Ectodermal cell (in vitro differentiated cells): Measurements from ENCODE around the gene NUTM2F.
"Not testable (repeated sequence)": the region's sequence is repeated elsewhere in the genome, so short reads cannot be mapped to it uniquely, and the experiment has no call there.

Source experiments
- H3K27ac ChIP-seq: 2 replicates; pipeline ENCODE4 v1.7.0; 2013; ENCODE audit warnings: mild to moderate bottlenecking, low read depth, low read length; ENCODE audit not compliant: insufficient read depth, poor library complexity, severe bottlenecking
- H3K27me3 ChIP-seq: 2 replicates; pipeline ENCODE4 v1.7.0; 2013; ENCODE audit warnings: mild to moderate bottlenecking, low read length; ENCODE audit not compliant: insufficient read depth, control insufficient read depth, poor library complexity, severe bottlenecking
- H3K36me3 ChIP-seq: one replicate; pipeline ENCODE4 v1.7.0; 2013; ENCODE audit warnings: low read length; ENCODE audit not compliant: control insufficient read depth, insufficient read depth
- H3K4me1 ChIP-seq: one replicate; pipeline ENCODE4 v1.7.0; 2013; ENCODE audit warnings: low read length; ENCODE audit not compliant: control insufficient read depth, insufficient read depth
- H3K4me3 ChIP-seq: 2 replicates; pipeline ENCODE4 v1.7.0; 2013; ENCODE audit warnings: low read depth, low read length, control low read depth; ENCODE audit not compliant: insufficient read depth
- H3K9me3 ChIP-seq: 2 replicates; pipeline ENCODE4 v1.7.0; 2013; ENCODE audit warnings: mild to moderate bottlenecking, low read length, moderate library complexity; ENCODE audit not compliant: control insufficient read depth
- WGBS, 2 experiments: methylation state at CpG; one replicate each; pipeline ENCODE4 v1.1.7; 2013; ENCODE audit warnings: missing lambda C conversion rate in 2 of 2; 5-methylcytosine and 5-hydroxymethylcytosine counted together

The NUTM2F gene

GRCh38 chr9:94347451-94347850, 19.0 kb upstream of the NUTM2F start:
- H3K36me3 ChIP-seq, H3K4me3 ChIP-seq, H3K27ac ChIP-seq, H3K4me1 ChIP-seq, H3K9me3 ChIP-seq, H3K27me3 ChIP-seq: not testable (repeated sequence)
- 90 to 96% methylated on average over 14 to 16 of the region's 16 CpGs for WGBS, 2 experiments

GRCh38 chr9:94341703-94342102, 13.3 kb upstream of the NUTM2F start:
- 100% methylated on average over 1 of the region's 2 CpGs for WGBS, 2 experiments
- not testable (repeated sequence) for H3K4me3 ChIP-seq, H3K36me3 ChIP-seq, H3K27ac ChIP-seq, H3K27me3 ChIP-seq, H3K4me1 ChIP-seq, H3K9me3 ChIP-seq

GRCh38 chr9:94340750-94341149, 12.3 kb upstream of the NUTM2F start:
- H3K4me1 ChIP-seq, H3K4me3 ChIP-seq, H3K27ac ChIP-seq, H3K9me3 ChIP-seq, H3K27me3 ChIP-seq, H3K36me3 ChIP-seq: not testable (repeated sequence)
- 97 to 100% methylated on average over 2 of the region's 6 CpGs for WGBS, 2 experiments

- not testable (repeated sequence) for H3K4me3 ChIP-seq, H3K9me3 ChIP-seq, H3K36me3 ChIP-seq, H3K4me1 ChIP-seq, H3K27me3 ChIP-seq, H3K27ac ChIP-seq
- WGBS, 2 experiments: 95 to 98% methylated on average over 6 of the region's 6 CpGs
Measured at GRCh38 chr9:94339657-94340056, 11.2 kb upstream of the NUTM2F start.

- 44 to 64% methylated on average over 5 to 6 of the region's 7 CpGs for WGBS, 2 experiments
- H3K27ac ChIP-seq, H3K27me3 ChIP-seq, H3K4me3 ChIP-seq, H3K36me3 ChIP-seq, H3K9me3 ChIP-seq, H3K4me1 ChIP-seq: not testable (repeated sequence)
Measured at GRCh38 chr9:94338723-94339122, 10.3 kb upstream of the NUTM2F start.

GRCh38 chr9:94336445-94336844, 8.0 kb upstream of the NUTM2F start:
- not testable (repeated sequence) for H3K4me3 ChIP-seq, H3K9me3 ChIP-seq, H3K36me3 ChIP-seq, H3K4me1 ChIP-seq, H3K27me3 ChIP-seq, H3K27ac ChIP-seq
- WGBS, 2 experiments: 87 to 96% methylated on average over 3 of the region's 4 CpGs

- H3K9me3 ChIP-seq, H3K27ac ChIP-seq, H3K4me3 ChIP-seq, H3K36me3 ChIP-seq, H3K27me3 ChIP-seq, H3K4me1 ChIP-seq: not testable (repeated sequence)
- WGBS, 2 experiments: 87 to 88% methylated on average over 15 of the region's 16 CpGs
Measured at GRCh38 chr9:94325583-94325982, 2.9 kb downstream of the NUTM2F start.

- H3K27ac ChIP-seq, H3K9me3 ChIP-seq, H3K36me3 ChIP-seq, H3K4me1 ChIP-seq, H3K4me3 ChIP-seq, H3K27me3 ChIP-seq: not testable (repeated sequence)
- WGBS, 2 experiments: 91 to 93% methylated on average over 13 of the region's 18 CpGs
Measured at GRCh38 chr9:94323153-94323798, 5.2 kb downstream of the NUTM2F start.

- H3K27ac ChIP-seq, H3K9me3 ChIP-seq, H3K27me3 ChIP-seq, H3K4me3 ChIP-seq, H3K36me3 ChIP-seq, H3K4me1 ChIP-seq: not testable (repeated sequence)
- 93 to 100% methylated on average over 4 of the region's 9 CpGs for WGBS, 2 experiments
Measured at GRCh38 chr9:94322342-94322940, 6.0 kb downstream of the NUTM2F start.

- H3K27ac ChIP-seq, H3K4me3 ChIP-seq, H3K27me3 ChIP-seq, H3K4me1 ChIP-seq, H3K9me3 ChIP-seq, H3K36me3 ChIP-seq: not testable (repeated sequence)
- WGBS, 2 experiments: no CpG with 5 or more reads among the region's 10 CpGs
Measured at GRCh38 chr9:94317949-94318657, 10.3 kb downstream of the NUTM2F start.
